SK-N-SH (cell line): Measurements from ENCODE around the gene DNASE1L2. TPM values are rescaled to one million over a fixed set of nuclear protein-coding genes. Genes with fewer than 3 reads are reported as not detected.
A peak's percentile ranks its signal among the peaks of the same experiment; 100 is the strongest.

Experiments used
- CTCF ChIA-PET: fragments of 300-600, 350-600 bp; formaldehyde crosslinking; extraction: SDS; loops from one replicate; lab custom pipeline; 2021; lab: Yijun Ruan, JAX
- POLR2A ChIA-PET: fragments of 350-600 bp; sonication (Branson Sonifier 250); formaldehyde crosslinking; extraction: SDS; loops from one replicate; lab custom pipeline; 2020; ENCODE audit warnings: antibody characterized with exemption, inconsistent platforms; lab: Yijun Ruan, JAX
- DNase-seq: peaks from one replicate; pipeline ENCODE4 v3.0.0; 2012
- H2AFZ ChIP-seq: fragments of 200-600 bp; sonication (generic); 2 replicates; pipeline ENCODE4 v1.8.1; 2016; ENCODE audit warnings: antibody characterized with exemption, mild to moderate bottlenecking, low read depth
- H3F3A ChIP-seq: fragments of 200-600 bp; sonication (generic); replicated peaks from 2 replicates; pipeline ENCODE3; 2016; ENCODE audit warnings: antibody characterized with exemption, mild to moderate bottlenecking; ENCODE audit not compliant: insufficient read depth
- H3K27ac ChIP-seq, 2 experiments: fragments of 200-500 bp in 1 of 2; fragments of 200-600 bp in 1 of 2; sonication (Bioruptor generic) in 1 of 2; sonication (generic), shearing (Covaris generic) in 1 of 2; 2 replicates each; pipeline versions ENCODE4 v1.5.1 to v1.6.1; 2014 to 2016; ENCODE audit warnings: low read depth in 2 of 2, inconsistent platforms in 1 of 2, low read length in 1 of 2, mild to moderate bottlenecking in 1 of 2, mixed read lengths in 1 of 2
- H3K27me3 ChIP-seq: fragments of 200-600 bp; sonication (generic), shearing (Covaris generic); 2 replicates; pipeline ENCODE4 v1.6.1; 2016; ENCODE audit warnings: mixed run types; ENCODE audit not compliant: insufficient read depth
- H3K36me3 ChIP-seq, 2 experiments: fragments of 200-500 bp in 1 of 2; fragments of 200-600 bp in 1 of 2; sonication (Bioruptor generic) in 1 of 2; sonication (generic) in 1 of 2; replicated peaks in 1 of 2; 2 replicates each; pipeline versions ENCODE3 to v1.5.1; 2014 to 2016; ENCODE audit warnings: low read length in 1 of 2, mild to moderate bottlenecking in 1 of 2; ENCODE audit not compliant: insufficient read depth in 2 of 2, control insufficient read depth in 1 of 2
- H3K4me1 ChIP-seq, 2 experiments: fragments of 200-500 bp in 1 of 2; fragments of 200-600 bp in 1 of 2; sonication (Bioruptor generic) in 1 of 2; sonication (generic), shearing (Covaris generic) in 1 of 2; 2 replicates each; pipeline versions ENCODE4 v1.5.1 to v1.6.1; 2014 to 2016; ENCODE audit warnings: low read depth in 1 of 2, low read length in 1 of 2, mixed run types in 1 of 2; ENCODE audit not compliant: insufficient read depth in 2 of 2, control insufficient read depth in 1 of 2
- H3K4me2 ChIP-seq: fragments of 200-600 bp; sonication (generic), shearing (Covaris generic); 2 replicates; pipeline ENCODE4 v1.6.1; 2017; ENCODE audit warnings: mixed run types
- H3K4me3 ChIP-seq, 2 experiments: fragments of 200-500 bp in 1 of 2; fragments of 200-600 bp in 1 of 2; sonication (Bioruptor generic) in 1 of 2; sonication (generic), shearing (Covaris generic) in 1 of 2; 2 replicates each; pipeline versions ENCODE4 v1.5.1 to v1.8.1; 2014 to 2016; ENCODE audit warnings: low read depth in 2 of 2, inconsistent platforms in 1 of 2, low read length in 1 of 2, mild to moderate bottlenecking in 1 of 2, mixed read lengths in 1 of 2, moderate library complexity in 1 of 2
- H3K79me2 ChIP-seq: fragments of 200-600 bp; sonication (generic); 2 replicates; pipeline ENCODE4 v1.8.1; 2017; ENCODE audit warnings: mild to moderate bottlenecking; ENCODE audit not compliant: insufficient read depth
- H3K9ac ChIP-seq: fragments of 200-600 bp; sonication (generic); 2 replicates; pipeline ENCODE4 v1.6.1; 2017; ENCODE audit warnings: mixed run types
- H3K9me2 ChIP-seq: fragments of 200-600 bp; sonication (generic); 2 replicates; pipeline ENCODE4 v1.6.1; 2017; ENCODE audit warnings: mixed run types
- H3K9me3 ChIP-seq: fragments of 200-600 bp; sonication (generic); 2 replicates; pipeline ENCODE4 v1.6.1; 2017; ENCODE audit warnings: mixed run types, mild to moderate bottlenecking, moderate library complexity
- H4K20me1 ChIP-seq: fragments of 200-600 bp; sonication (generic); 2 replicates; pipeline ENCODE4 v1.6.1; 2017; ENCODE audit warnings: mild to moderate bottlenecking, mixed run types; ENCODE audit not compliant: insufficient read depth
- ELF1 ChIP-seq: IDR thresholded peaks from 2 replicates; pipeline ENCODE4 v1.4.0; 2012
- EP300 ChIP-seq, 2 experiments: IDR thresholded peaks; 2 replicates each; pipeline versions ENCODE4 v1.4.0 to v1.6.1; 2012; ENCODE audit warnings: borderline replicate concordance in 1 of 2, low read depth in 1 of 2, low read length in 1 of 2
- FOSL2 ChIP-seq: IDR thresholded peaks from 2 replicates; pipeline ENCODE4 v1.4.0; 2012; ENCODE audit warnings: low read depth, mild to moderate bottlenecking, moderate library complexity, borderline replicate concordance
- FOXM1 ChIP-seq: IDR thresholded peaks from 2 replicates; pipeline ENCODE4 v1.4.0; 2012; ENCODE audit warnings: low read depth, mild to moderate bottlenecking
- GABPA ChIP-seq: IDR thresholded peaks from 2 replicates; pipeline ENCODE4 v1.4.0; 2012; ENCODE audit warnings: low read depth, mild to moderate bottlenecking
- MEF2A ChIP-seq: IDR thresholded peaks from 2 replicates; pipeline ENCODE4 v1.4.0; 2012; ENCODE audit warnings: low read depth, borderline replicate concordance
- MXI1 ChIP-seq: IDR thresholded peaks from 2 replicates; pipeline ENCODE4 v1.6.1; 2012; ENCODE audit warnings: mild to moderate bottlenecking, low read depth, low read length, improper control_type of control experiment
- NFIC ChIP-seq: IDR thresholded peaks from 2 replicates; pipeline ENCODE4 v1.4.0; 2012; ENCODE audit warnings: borderline replicate concordance
- NRF1 ChIP-seq: IDR thresholded peaks from 2 replicates; pipeline ENCODE4 v1.6.1; 2012; ENCODE audit warnings: low read depth, mild to moderate bottlenecking, low read length
- RAD21 ChIP-seq: IDR thresholded peaks from 2 replicates; pipeline ENCODE4 v1.6.1; 2012; ENCODE audit warnings: mild to moderate bottlenecking, low read length
- RCOR1 ChIP-seq: fragments of 150-350 bp; IDR thresholded peaks from 2 replicates; pipeline ENCODE4 v1.6.1; 2017; ENCODE audit warnings: antibody characterized with exemption, low read length
- SIN3A ChIP-seq: IDR thresholded peaks from 2 replicates; pipeline ENCODE4 v1.6.1; 2012; ENCODE audit warnings: low read depth, mild to moderate bottlenecking, low read length, moderate library complexity, borderline replicate concordance
- SMC3 ChIP-seq: IDR thresholded peaks from 2 replicates; pipeline ENCODE4 v1.6.1; 2012; ENCODE audit warnings: low read depth, low read length, improper control_type of control experiment
- TAF1 ChIP-seq: IDR thresholded peaks from 2 replicates; pipeline ENCODE4 v1.6.1; 2012; ENCODE audit warnings: low read depth, mild to moderate bottlenecking, low read length, moderate library complexity, borderline replicate concordance
- TCF12 ChIP-seq: IDR thresholded peaks from 2 replicates; pipeline ENCODE4 v1.4.0; 2012
- TEAD4 ChIP-seq: IDR thresholded peaks from 2 replicates; pipeline ENCODE4 v1.4.0; 2012; ENCODE audit warnings: mild to moderate bottlenecking, borderline replicate concordance; ENCODE audit not compliant: insufficient read depth
- YY1 ChIP-seq: IDR thresholded peaks from 2 replicates; pipeline ENCODE4 v1.4.0; 2012; ENCODE audit warnings: low read depth, mild to moderate bottlenecking
- WGBS: methylation state at CpG from one replicate; pipeline ENCODE4 v1.1.6; 2017; ENCODE audit warnings: low lambda C conversion rate; 5-methylcytosine and 5-hydroxymethylcytosine counted together
- polyA plus RNA-seq, 3 experiments: library from polyadenylated mRNA; depleted of rRNA; stranded (reverse); fragments of >200 nt; gene quantifications; 2 replicates each; pipeline ENCODE4 v1.2.3, GENCODE V29; 2012
- TF ChIP-seq, protein P1 (sequence below): IDR thresholded peaks from 2 replicates; pipeline ENCODE4; 2012
- TF ChIP-seq, protein P2 (sequence below): fragments of 150-350 bp; IDR thresholded peaks from 2 replicates; pipeline ENCODE4 v1.6.1; 2017; ENCODE audit warnings: antibody characterized with exemption, low read length, low read depth, borderline replicate concordance
- TF ChIP-seq, protein P3 (sequence below): fragments of 200-600 bp; sonication (generic); IDR thresholded peaks from 2 replicates; pipeline ENCODE4 v1.6.1; 2017; ENCODE audit warnings: antibody characterized with exemption, mild to moderate bottlenecking, moderate library complexity

DNASE1L2 gene
- polyA plus RNA-seq, 1 of the 3 experiments (the other 2 are of a cell fraction): 2.5 TPM

DNA sequence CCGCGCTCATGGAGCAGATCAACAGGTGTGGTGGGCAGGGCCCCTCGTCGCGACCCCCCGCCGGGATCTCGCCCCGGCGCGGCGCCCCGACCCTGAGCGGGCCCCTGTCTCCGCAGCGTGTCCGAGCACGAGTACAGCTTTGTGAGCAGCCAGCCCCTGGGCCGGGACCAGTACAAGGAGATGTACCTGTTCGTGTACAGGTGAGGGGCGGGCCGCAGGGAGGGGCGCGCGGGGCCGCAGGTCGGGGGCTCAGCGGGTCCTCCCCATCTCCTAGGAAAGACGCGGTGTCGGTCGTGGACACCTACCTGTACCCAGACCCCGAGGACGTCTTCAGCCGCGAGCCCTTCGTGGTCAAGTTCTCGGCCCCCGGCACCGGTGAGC lies 848 bp downstream of the DNASE1L2 start:
- no peak overlapping the region for H3K27ac ChIP-seq
- H4K20me1 ChIP-seq: no peaks in the 10 kb centered on the region
- WGBS: 88% methylated on average over 19 of the region's 40 CpGs
- no peak for DNase-seq
- no peaks in the 10 kb centered on the region for H3K9me3 ChIP-seq
- H3K4me3 ChIP-seq: no peak overlapping the region; a peak in 1 of 4 replicates
- no peak overlapping the region for H3K9ac ChIP-seq
- H3K36me3 ChIP-seq: peaks cover 0 to 39% of the 10 kb centered on the region in 2 experiments
- CTCF ChIA-PET: no interaction called here
- H3K4me1 ChIP-seq: peaks cover 0 to 3% of the 10 kb centered on the region in 2 experiments; a peak in 1 of 4 replicates
- no peak overlapping the region for H3K4me2 ChIP-seq
- peaks cover 10% of the 10 kb centered on the region for H3F3A ChIP-seq
- H2AFZ ChIP-seq: no peak overlapping the region
- no peak for TF ChIP-seq GABPA
- TF ChIP-seq, all 33 proteins: peak for 0
- no peaks in the 10 kb centered on the region for H3K27me3 ChIP-seq
- H3K79me2 ChIP-seq: no peaks in the 10 kb centered on the region
- POLR2A ChIA-PET: interaction anchor here (1.9 kb wide), 1 partner anchor 14 kb away, joined by 5 read pairs; the partner anchor contains the start of gene ECI1
- no peaks in the 10 kb centered on the region for H3K9me2 ChIP-seq

DNA sequence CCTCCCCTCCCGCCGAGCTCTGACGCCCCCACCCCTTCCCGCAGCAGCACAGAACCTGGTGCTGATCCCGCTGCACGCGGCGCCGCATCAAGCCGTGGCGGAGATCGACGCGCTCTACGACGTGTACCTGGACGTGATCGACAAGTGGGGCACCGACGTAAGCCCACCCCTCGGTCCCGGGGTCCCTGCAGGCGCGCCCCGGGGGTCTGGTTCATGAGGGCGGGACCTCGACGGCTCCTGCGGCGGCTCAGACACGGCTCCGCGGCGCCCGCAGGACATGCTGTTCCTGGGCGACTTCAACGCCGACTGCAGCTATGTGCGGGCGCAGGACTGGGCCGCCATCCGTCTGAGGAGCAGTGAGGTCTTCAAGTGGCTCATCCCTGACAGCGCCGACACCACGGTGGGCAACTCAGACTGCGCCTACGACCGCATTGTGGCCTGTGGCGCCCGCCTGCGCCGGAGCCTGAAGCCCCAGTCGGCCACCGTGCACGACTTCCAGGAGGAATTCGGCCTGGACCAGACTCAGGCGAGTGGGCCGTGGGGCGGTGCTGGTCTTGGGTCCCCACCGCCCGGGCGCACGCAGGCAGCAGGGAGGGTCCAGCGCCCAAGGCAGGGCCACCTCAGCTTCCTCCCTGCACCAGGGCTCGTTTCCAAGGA lies 1.4 kb downstream of the DNASE1L2 start:
- Histone ChIP-seq H3K4me3 (no peak overlapping the region), H3F3A (peaks cover 10% of the 10 kb centered on the region), H4K20me1 (no peaks in the 10 kb centered on the region), H3K9ac (no peak overlapping the region), H3K79me2 (no peaks in the 10 kb centered on the region), H3K4me1 (peaks cover 0 to 3% of the 10 kb centered on the region in 2 experiments; a peak in 1 of 4 replicates), H3K9me2 (no peaks in the 10 kb centered on the region), H3K4me2 (no peak overlapping the region), H3K36me3 (peaks cover 5 to 39% of the 10 kb centered on the region in 2 experiments), H3K9me3 (no peaks in the 10 kb centered on the region), H3K27ac (no peak overlapping the region), H2AFZ (no peak overlapping the region)
- CTCF ChIA-PET: no interaction called here
- WGBS: 93% methylated on average over 39 of the region's 65 CpGs
- POLR2A ChIA-PET: interaction anchor here (1.9 kb wide), 1 partner anchor 14 kb away, joined by 5 read pairs; the partner anchor contains the start of gene ECI1
- peak; percentile 38 for DNase-seq
- TF ChIP-seq, protein P1, sequence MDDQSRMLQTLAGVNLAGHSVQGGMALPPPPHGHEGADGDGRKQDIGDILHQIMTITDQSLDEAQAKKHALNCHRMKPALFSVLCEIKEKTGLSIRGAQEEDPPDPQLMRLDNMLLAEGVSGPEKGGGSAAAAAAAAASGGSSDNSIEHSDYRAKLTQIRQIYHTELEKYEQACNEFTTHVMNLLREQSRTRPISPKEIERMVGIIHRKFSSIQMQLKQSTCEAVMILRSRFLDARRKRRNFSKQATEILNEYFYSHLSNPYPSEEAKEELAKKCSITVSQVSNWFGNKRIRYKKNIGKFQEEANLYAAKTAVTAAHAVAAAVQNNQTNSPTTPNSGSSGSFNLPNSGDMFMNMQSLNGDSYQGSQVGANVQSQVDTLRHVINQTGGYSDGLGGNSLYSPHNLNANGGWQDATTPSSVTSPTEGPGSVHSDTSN: no peak
- no peak for TF ChIP-seq TEAD4
- no peak for TF ChIP-seq NRF1
- no peak for TF ChIP-seq FOXM1
- TF ChIP-seq TCF12: no peak
- TF ChIP-seq MEF2A: no peak
- no peak for TF ChIP-seq NFIC
- TF ChIP-seq, protein P2, sequence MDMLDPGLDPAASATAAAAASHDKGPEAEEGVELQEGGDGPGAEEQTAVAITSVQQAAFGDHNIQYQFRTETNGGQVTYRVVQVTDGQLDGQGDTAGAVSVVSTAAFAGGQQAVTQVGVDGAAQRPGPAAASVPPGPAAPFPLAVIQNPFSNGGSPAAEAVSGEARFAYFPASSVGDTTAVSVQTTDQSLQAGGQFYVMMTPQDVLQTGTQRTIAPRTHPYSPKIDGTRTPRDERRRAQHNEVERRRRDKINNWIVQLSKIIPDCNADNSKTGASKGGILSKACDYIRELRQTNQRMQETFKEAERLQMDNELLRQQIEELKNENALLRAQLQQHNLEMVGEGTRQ: no peak
- TF ChIP-seq GABPA: no peak
- TF ChIP-seq FOSL2: no peak
- no peak for TF ChIP-seq EP300 (IDR thresholded peaks at IDR 0.05; ENCODE audit: borderline replicate concordance in 1 of 2, low read depth in 1 of 2, low read length in 1 of 2)
- no peak for TF ChIP-seq RAD21
- TF ChIP-seq TAF1: no peak
- no peak for TF ChIP-seq RCOR1
- no peak for TF ChIP-seq SIN3A
- TF ChIP-seq, protein P3, sequence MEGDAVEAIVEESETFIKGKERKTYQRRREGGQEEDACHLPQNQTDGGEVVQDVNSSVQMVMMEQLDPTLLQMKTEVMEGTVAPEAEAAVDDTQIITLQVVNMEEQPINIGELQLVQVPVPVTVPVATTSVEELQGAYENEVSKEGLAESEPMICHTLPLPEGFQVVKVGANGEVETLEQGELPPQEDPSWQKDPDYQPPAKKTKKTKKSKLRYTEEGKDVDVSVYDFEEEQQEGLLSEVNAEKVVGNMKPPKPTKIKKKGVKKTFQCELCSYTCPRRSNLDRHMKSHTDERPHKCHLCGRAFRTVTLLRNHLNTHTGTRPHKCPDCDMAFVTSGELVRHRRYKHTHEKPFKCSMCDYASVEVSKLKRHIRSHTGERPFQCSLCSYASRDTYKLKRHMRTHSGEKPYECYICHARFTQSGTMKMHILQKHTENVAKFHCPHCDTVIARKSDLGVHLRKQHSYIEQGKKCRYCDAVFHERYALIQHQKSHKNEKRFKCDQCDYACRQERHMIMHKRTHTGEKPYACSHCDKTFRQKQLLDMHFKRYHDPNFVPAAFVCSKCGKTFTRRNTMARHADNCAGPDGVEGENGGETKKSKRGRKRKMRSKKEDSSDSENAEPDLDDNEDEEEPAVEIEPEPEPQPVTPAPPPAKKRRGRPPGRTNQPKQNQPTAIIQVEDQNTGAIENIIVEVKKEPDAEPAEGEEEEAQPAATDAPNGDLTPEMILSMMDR: no peak
- TF ChIP-seq ELF1: no peak
- no peak for TF ChIP-seq SMC3
- TF ChIP-seq MXI1: no peak
- no peak for TF ChIP-seq YY1
- TF ChIP-seq, all 33 proteins: peak for 0
- H3K27me3 ChIP-seq: no peaks in the 10 kb centered on the region
